Naive thymus-derived CD4-positive, alpha-beta T cell (primary cell): ENCODE data around the gene MARK2. TPM values are rescaled to one million over a fixed set of nuclear protein-coding genes. Genes with fewer than 3 reads are reported as not detected.

Experiments
- ATAC-seq: fragments of 150-1000 bp; cut with Tn5 transposase; 2 replicates; pipeline ENCODE4 v1.10.0; 2021; ENCODE audit warnings: mild to moderate bottlenecking, moderate library complexity
- CTCF ChIA-PET: fragments of 350-600 bp; sonication (Branson Sonifier 250); formaldehyde crosslinking; loops from one replicate; lab custom pipeline; 2021; ENCODE audit warnings: antibody characterized with exemption; lab: Charles Lee
- POLR2A ChIA-PET: fragments of 350-600 bp; sonication (Branson Sonifier 250); formaldehyde crosslinking; loops from one replicate; lab custom pipeline; 2021; ENCODE audit warnings: antibody characterized with exemption, inconsistent platforms; lab: Charles Lee
- DNase-seq, 9 donors: peaks; one replicate each; pipeline versions ENCODE4 v3.0.0 to v3.0.0-alpha.2; 2020 to 2022; ENCODE audit warnings: mixed read lengths in 1 of 9
- H3K27ac ChIP-seq: one replicate; pipeline ENCODE4 v1.7.0; 2013; ENCODE audit warnings: mild to moderate bottlenecking, low read depth, low read length, moderate library complexity
- H3K27me3 ChIP-seq, 2 donors: one replicate each; pipeline ENCODE4 v1.7.0; 2013; ENCODE audit warnings: low read length in 2 of 2, mild to moderate bottlenecking in 2 of 2, moderate library complexity in 2 of 2; ENCODE audit not compliant: control insufficient read depth in 2 of 2, insufficient read depth in 2 of 2
- H3K36me3 ChIP-seq, 3 experiments: 1 replicate in 2 of 3; 2 replicates in 1 of 3; pipeline ENCODE4 v1.7.0; 2013; ENCODE audit warnings: low read length in 3 of 3, mild to moderate bottlenecking in 3 of 3, moderate library complexity in 1 of 3; ENCODE audit not compliant: insufficient read depth in 3 of 3, control insufficient read depth in 2 of 3
- H3K4me1 ChIP-seq, 2 donors: one replicate each; pipeline ENCODE4 v1.7.0; 2013; ENCODE audit warnings: low read length in 2 of 2, mild to moderate bottlenecking in 2 of 2, moderate library complexity in 1 of 2; ENCODE audit not compliant: control insufficient read depth in 2 of 2, insufficient read depth in 2 of 2
- H3K4me3 ChIP-seq: 2 replicates; pipeline ENCODE4 v1.7.0; 2013; ENCODE audit warnings: mild to moderate bottlenecking, low read length
- H3K9me3 ChIP-seq, 3 experiments: 1 replicate in 2 of 3; 2 replicates in 1 of 3; pipeline ENCODE4 v1.7.0; 2013; ENCODE audit warnings: low read length in 3 of 3; ENCODE audit not compliant: control insufficient read depth in 2 of 3
- H3K27ac Mint-ChIP-seq, 9 donors: one replicate each; pipeline ENCODE4 v1.8.0; 2020 to 2022; ENCODE audit warnings: mixed read lengths in 9 of 9, mild to moderate bottlenecking in 8 of 9, moderate library complexity in 5 of 9, inconsistent platforms in 2 of 9
- H3K27me3 Mint-ChIP-seq, 5 donors: one replicate each; pipeline ENCODE4 v1.8.0; 2021 to 2022; ENCODE audit warnings: mixed read lengths in 5 of 5, mild to moderate bottlenecking in 1 of 5
- H3K36me3 Mint-ChIP-seq, 5 donors: one replicate each; pipeline ENCODE4 v1.8.0; 2020 to 2022; ENCODE audit warnings: mixed read lengths in 5 of 5, mild to moderate bottlenecking in 3 of 5, inconsistent platforms in 1 of 5
- H3K4me1 Mint-ChIP-seq, 7 donors: one replicate each; pipeline ENCODE4 v1.8.0; 2020 to 2022; ENCODE audit warnings: mixed read lengths in 7 of 7, mild to moderate bottlenecking in 3 of 7, inconsistent platforms in 1 of 7
- H3K4me3 Mint-ChIP-seq, 10 donors: one replicate each; pipeline ENCODE4 v1.8.0; 2020 to 2022; ENCODE audit warnings: mild to moderate bottlenecking in 10 of 10, mixed read lengths in 10 of 10, moderate library complexity in 6 of 10, inconsistent platforms in 2 of 10
- H3K9me3 Mint-ChIP-seq, 11 donors: one replicate each; pipeline ENCODE4 v1.8.0; 2020 to 2022; ENCODE audit warnings: mixed read lengths in 11 of 11, mild to moderate bottlenecking in 4 of 11, inconsistent platforms in 1 of 11, moderate library complexity in 1 of 11
- intact Hi-C, 2 donors: fragments of 100-400 bp; cut with micrococcal nuclease; formaldehyde crosslinking; loops; one replicate each; pipeline ENCODE4 v1.15.1; 2023
- polyA plus RNA-seq, 2 donors: library from polyadenylated mRNA; unstranded; fragments of 300-500 nt; fragmentation: Illumina TruSeq; gene quantifications; one replicate each; pipeline ENCODE4 v1.2.3, GENCODE V29; 2021
- total RNA-seq, 6 experiments: library from RNA in 5 of 6; stranded (reverse) in 5 of 6; gene quantifications; 1 replicate in 5 of 6; 2 replicates in 1 of 6; pipeline ENCODE4 v1.2.3 and lab custom pipeline; 2021 to 2026

The MARK2 gene
- total and polyA plus RNA-seq, 7 experiments from 2014 or later, result 29.4 to 69.1 (median 56.8) TPM

DNA sequence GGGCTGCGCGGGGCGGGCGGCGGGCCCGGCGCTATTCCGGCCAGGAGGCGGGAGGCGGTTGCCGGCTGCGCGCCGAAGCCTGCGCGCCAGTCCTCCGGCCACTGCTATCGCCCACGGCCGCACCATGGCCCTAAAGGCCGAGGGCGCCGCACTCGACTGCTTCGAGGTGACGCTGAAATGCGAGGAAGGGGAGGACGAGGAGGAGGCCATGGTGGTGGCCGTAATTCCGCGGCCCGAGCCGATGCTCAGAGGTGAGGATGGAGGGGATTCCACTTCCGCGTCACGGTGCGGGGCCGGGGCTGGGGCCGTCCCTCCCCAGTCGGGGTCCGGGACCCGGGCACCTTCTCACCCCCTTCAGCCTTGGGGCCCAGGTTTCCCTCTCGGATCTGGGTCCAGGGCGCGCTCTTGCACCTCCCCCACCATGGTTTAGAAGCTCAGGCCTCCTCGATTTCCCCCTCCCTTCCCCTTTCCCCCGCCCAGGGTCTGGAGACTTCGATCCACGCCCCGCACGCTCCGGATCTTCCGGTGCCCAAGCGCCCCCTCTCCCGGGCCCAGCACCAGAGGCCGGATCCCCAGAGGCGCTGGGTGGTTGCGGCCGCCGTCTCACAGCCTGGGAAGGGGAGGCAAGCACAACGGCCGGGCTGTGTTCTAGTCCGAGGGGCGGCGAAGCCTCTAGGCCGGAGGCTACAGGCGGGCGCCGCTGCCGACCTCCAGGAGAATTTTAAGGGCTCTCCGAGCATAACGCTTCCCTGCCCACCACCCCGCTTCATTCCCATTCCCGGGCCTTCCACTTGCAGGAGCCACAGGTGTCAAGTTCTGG lies 25.1 kb upstream of the MARK2 start:
- ChIA-PET POLR2A (no interaction called here), CTCF (no interaction called here)
- H3K9me3 Mint-ChIP-seq, result no peaks in the 10 kb centered on the region
- H3K27me3 Mint-ChIP-seq, result no peaks in the 10 kb centered on the region
- DNase-seq (peak in 5 of 9 donors; percentile 11 to 63 (median 16)), ATAC-seq (peak; percentile 33)
- H3K36me3 Mint-ChIP-seq, result peaks cover 0 to 15% (median 9%) of the 10 kb centered on the region in 5 donors
- peak overlapping the region; percentile 51 to 86 (median 78) for H3K4me3 Mint-ChIP-seq
- no peaks in the 10 kb centered on the region for H3K9me3 ChIP-seq
- H3K4me1 ChIP-seq, result peaks cover 4 to 6% of the 10 kb centered on the region in 2 donors
- peak overlapping the region; percentile 69 for H3K27ac ChIP-seq
- H3K4me1 Mint-ChIP-seq, result peaks cover 6 to 32% (median 21%) of the 10 kb centered on the region in 7 donors
- H3K27ac Mint-ChIP-seq, result peak overlapping the region in 4 of 9 donors; percentile 5 to 63 (median 22)
- peak overlapping the region; percentile 65 for H3K4me3 ChIP-seq
- no peaks in the 10 kb centered on the region for H3K27me3 ChIP-seq
- intact Hi-C loops, result loop anchor here (1.0 to 5.0 kb wide), 6 partner anchors 24 to 141 kb away; partner anchors contain the start of genes ZFTA (in 2 of the 2), ATL3 (in 1 of the 2), MARK2 (in 1 of the 2) and RTN3 (in 1 of the 2)
- H3K36me3 ChIP-seq, result peaks cover 0 to 12% (median 0%) of the 10 kb centered on the region in 3 experiments

DNA sequence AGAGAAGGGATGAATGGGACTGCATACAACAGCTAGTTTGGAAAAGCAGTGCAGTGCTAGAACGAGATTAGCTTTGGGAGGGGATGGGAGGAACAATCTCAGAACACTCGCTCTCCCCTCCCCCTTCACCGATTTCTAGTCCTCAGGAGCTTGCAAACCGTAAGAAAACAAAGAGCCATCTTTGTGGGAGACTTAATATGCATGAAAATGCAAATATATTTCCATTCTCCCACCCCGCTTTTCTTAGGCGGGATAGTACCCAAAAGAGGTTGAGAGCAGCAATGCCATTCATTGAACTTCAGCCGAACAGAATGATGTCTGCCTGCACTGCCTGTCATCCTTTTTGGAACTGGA lies 24.6 kb upstream of the MARK2 start:
- no peaks in the 10 kb centered on the region for H3K9me3 Mint-ChIP-seq
- ATAC-seq (no peak), DNase-seq (peak in 1 of 9 donors; percentile 6)
- H3K4me1 ChIP-seq, result peaks cover 4 to 6% of the 10 kb centered on the region in 2 donors
- intact Hi-C loops, result loop anchor here (5.0 kb wide), 3 partner anchors 47 to 142 kb away; partner anchors contain the start of genes ATL3 (in 1 of the 2), RTN3 (in 1 of the 2) and ZFTA (in 1 of the 2)
- CTCF ChIA-PET, result no interaction called here
- H3K4me3 Mint-ChIP-seq, result peak overlapping the region; percentile 51 to 86 (median 78)
- peaks cover 0 to 16% (median 9%) of the 10 kb centered on the region in 5 donors for H3K36me3 Mint-ChIP-seq
- peak overlapping the region; percentile 69 for H3K27ac ChIP-seq
- POLR2A ChIA-PET, result no interaction called here
- H3K9me3 ChIP-seq, result no peaks in the 10 kb centered on the region
- H3K27ac Mint-ChIP-seq, result peak overlapping the region in 4 of 9 donors; percentile 6 to 63 (median 39)
- no peaks in the 10 kb centered on the region for H3K27me3 Mint-ChIP-seq
- H3K4me3 ChIP-seq, result peak overlapping the region; percentile 65
- no peaks in the 10 kb centered on the region for H3K27me3 ChIP-seq
- H3K36me3 ChIP-seq, result peaks cover 0 to 15% (median 0%) of the 10 kb centered on the region in 3 experiments
- H3K4me1 Mint-ChIP-seq, result peaks cover 6 to 32% (median 21%) of the 10 kb centered on the region in 7 donors

DNA sequence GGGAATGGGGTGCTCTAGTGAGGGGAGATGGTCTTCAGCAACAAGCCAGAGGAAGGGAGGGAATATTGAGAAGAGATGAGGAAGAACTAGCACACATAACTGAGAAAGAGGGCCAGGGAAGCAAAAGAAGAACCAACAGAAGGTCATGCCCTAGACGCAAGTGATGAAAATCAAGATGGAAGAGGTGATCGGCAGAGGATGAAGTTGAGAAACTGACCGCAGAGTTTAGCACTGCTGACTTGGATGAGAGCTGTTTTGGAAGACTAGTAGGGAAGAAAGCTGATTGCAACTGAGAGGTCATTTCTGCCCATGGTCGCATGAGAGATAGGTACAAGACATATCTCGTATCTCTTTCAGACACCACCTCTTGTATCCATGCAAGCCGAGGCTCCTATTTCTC lies 22.7 kb upstream of the MARK2 start:
- Histone ChIP-seq H3K36me3 (peaks cover 0 to 24% (median 4%) of the 10 kb centered on the region in 3 experiments), H3K27me3 (no peaks in the 10 kb centered on the region), H3K4me3 (no peak overlapping the region), H3K9me3 (no peaks in the 10 kb centered on the region), H3K27ac (no peak overlapping the region), H3K4me1 (peaks cover 4 to 6% of the 10 kb centered on the region in 2 donors)
- no peaks in the 10 kb centered on the region for H3K27me3 Mint-ChIP-seq
- peaks cover 0 to 27% (median 16%) of the 10 kb centered on the region in 5 donors for H3K36me3 Mint-ChIP-seq
- peak overlapping the region in 2 of 9 donors; percentile 39 to 66 for H3K27ac Mint-ChIP-seq
- peaks cover 0 to 1% (median 0%) of the 10 kb centered on the region in 11 donors for H3K9me3 Mint-ChIP-seq
- POLR2A ChIA-PET, result interaction anchor here (0.7 kb wide), 1 partner anchor 116 kb away, joined by 5 read pairs; no protein-coding TSS in a partner anchor
- ATAC-seq (no peak), DNase-seq (no peak)
- CTCF ChIA-PET, result no interaction called here
- intact Hi-C loops, result no loop called here
- H3K4me3 Mint-ChIP-seq, result no peak overlapping the region
- peaks cover 6 to 29% (median 21%) of the 10 kb centered on the region in 7 donors for H3K4me1 Mint-ChIP-seq

DNA sequence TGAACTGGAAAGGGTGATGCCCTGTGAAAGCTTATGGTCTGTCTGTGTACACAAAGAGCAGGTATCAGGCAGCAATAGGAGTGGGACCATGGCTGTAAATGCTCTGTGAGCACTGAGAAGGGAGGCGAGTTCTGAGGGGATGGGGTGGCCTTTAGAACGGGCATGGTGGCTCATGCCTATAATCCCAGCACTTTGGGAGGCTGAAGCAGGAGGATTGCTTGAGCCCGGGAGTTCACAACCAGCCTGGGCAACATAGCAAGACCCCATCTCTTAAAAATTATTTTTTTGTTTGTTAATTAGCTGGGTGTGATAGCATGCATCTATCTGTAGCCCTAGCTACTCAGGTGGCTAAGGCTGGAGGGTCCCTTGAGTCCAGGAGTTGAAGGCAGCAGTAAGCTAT lies 22.2 kb upstream of the MARK2 start:
- Histone ChIP-seq H3K36me3 (peaks cover 0 to 30% (median 7%) of the 10 kb centered on the region in 3 experiments), H3K4me1 (peaks cover 4 to 6% of the 10 kb centered on the region in 2 donors), H3K9me3 (no peaks in the 10 kb centered on the region), H3K27ac (no peak overlapping the region), H3K4me3 (no peak overlapping the region), H3K27me3 (no peaks in the 10 kb centered on the region)
- H3K36me3 Mint-ChIP-seq, result peaks cover 0 to 30% (median 19%) of the 10 kb centered on the region in 5 donors
- ChIA-PET CTCF (no interaction called here), POLR2A (interaction anchor here (0.6 kb wide), 1 partner anchor 101 kb away, joined by 5 read pairs; no protein-coding TSS in a partner anchor)
- no peak for ATAC-seq
- no peak for DNase-seq
- H3K4me3 Mint-ChIP-seq, result no peak overlapping the region
- H3K4me1 Mint-ChIP-seq, result peaks cover 6 to 29% (median 21%) of the 10 kb centered on the region in 7 donors
- intact Hi-C loops, result no loop called here
- H3K27me3 Mint-ChIP-seq, result no peaks in the 10 kb centered on the region
- peaks cover 0 to 2% (median 0%) of the 10 kb centered on the region in 11 donors for H3K9me3 Mint-ChIP-seq
- peak overlapping the region in 1 of 9 donors; percentile 26 for H3K27ac Mint-ChIP-seq

DNA sequence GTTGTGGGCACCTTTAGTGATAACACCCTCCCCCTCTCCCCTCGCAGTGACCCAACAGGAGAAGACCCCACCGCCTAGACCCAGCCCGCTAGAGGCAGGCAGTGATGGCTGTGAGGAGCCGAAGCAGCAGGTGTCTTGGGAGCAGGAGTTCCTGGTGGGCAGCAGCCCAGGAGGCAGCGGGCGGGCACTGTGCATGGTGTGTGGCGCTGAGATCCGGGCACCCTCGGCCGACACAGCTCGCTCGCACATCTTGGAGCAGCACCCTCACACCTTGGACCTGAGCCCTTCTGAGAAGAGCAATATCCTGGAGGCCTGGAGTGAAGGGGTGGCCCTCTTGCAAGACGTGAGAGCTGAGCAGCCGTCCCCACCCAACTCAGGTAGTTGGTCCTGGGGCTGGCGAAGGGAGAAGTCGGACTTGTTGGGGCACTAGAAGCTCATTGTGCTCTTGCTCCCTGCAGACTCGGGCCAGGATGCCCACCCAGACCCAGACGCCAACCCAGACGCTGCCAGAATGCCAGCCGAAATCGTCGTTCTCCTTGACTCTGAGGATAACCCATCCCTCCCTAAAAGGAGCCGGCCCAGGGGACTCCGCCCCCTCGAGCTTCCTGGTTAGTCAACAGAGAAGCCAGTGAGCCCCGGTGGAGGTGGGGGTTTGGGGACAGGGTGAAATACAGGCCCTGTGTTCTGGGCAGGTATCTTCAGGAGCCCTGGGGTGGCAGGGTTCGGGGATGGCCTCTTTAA lies 21.0 kb upstream of the MARK2 start:
- POLR2A ChIA-PET, result no interaction called here
- no peak for DNase-seq
- H3K36me3 Mint-ChIP-seq, result peaks cover 0 to 37% (median 25%) of the 10 kb centered on the region in 5 donors

DNA sequence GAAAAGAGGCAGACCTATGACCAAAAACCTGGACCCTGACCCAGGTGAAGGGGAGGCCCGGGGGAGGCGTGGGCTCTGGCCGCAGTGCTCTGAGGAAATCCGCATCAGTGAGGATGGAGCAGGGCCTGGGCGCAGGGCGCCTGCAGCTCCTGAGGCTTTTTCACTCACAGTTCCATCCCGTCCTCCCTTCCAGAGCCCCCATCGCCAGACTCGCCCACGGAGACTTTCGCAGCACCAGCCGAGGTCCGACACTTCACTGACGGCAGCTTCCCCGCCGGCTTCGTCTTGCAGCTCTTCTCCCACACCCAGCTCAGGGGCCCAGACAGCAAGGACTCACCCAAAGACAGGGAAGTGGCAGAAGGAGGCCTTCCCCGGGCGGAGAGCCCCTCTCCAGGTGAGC lies 20.3 kb upstream of the MARK2 start:
- intact Hi-C loops, result no loop called here
- Histone ChIP-seq H3K4me3 (no peak overlapping the region), H3K36me3 (peaks cover 0 to 47% (median 7%) of the 10 kb centered on the region in 3 experiments), H3K27ac (no peak overlapping the region), H3K27me3 (no peaks in the 10 kb centered on the region), H3K9me3 (no peaks in the 10 kb centered on the region), H3K4me1 (no peaks in the 10 kb centered on the region)
- H3K27me3 Mint-ChIP-seq, result no peaks in the 10 kb centered on the region
- ChIA-PET CTCF (no interaction called here), POLR2A (no interaction called here)
- peaks cover 6 to 23% (median 15%) of the 10 kb centered on the region in 7 donors for H3K4me1 Mint-ChIP-seq
- no peak overlapping the region for H3K4me3 Mint-ChIP-seq
- H3K36me3 Mint-ChIP-seq, result peaks cover 0 to 42% (median 25%) of the 10 kb centered on the region in 5 donors
- no peak for DNase-seq
- peaks cover 0 to 2% (median 0%) of the 10 kb centered on the region in 11 donors for H3K9me3 Mint-ChIP-seq
- no peak for ATAC-seq
- no peak overlapping the region for H3K27ac Mint-ChIP-seq

More for the DNA sequence above, 21.0 kb upstream of the MARK2 start:
- Mint-ChIP-seq H3K9me3 (peaks cover 0 to 2% (median 0%) of the 10 kb centered on the region in 11 donors), H3K27ac (no peak overlapping the region), H3K27me3 (no peaks in the 10 kb centered on the region), H3K4me3 (no peak overlapping the region), H3K4me1 (peaks cover 6 to 23% (median 15%) of the 10 kb centered on the region in 7 donors)
- H3K27me3 ChIP-seq, result no peaks in the 10 kb centered on the region
- CTCF ChIA-PET, result no interaction called here
- intact Hi-C loops, result no loop called here
- no peak overlapping the region for H3K4me3 ChIP-seq
- peaks cover 0 to under 1% of the 10 kb centered on the region in 2 donors for H3K4me1 ChIP-seq
- H3K36me3 ChIP-seq, result peaks cover 0 to 42% (median 7%) of the 10 kb centered on the region in 3 experiments
- ATAC-seq, result no peak
- H3K9me3 ChIP-seq, result no peaks in the 10 kb centered on the region
- H3K27ac ChIP-seq, result no peak overlapping the region
